Body of pancreas (tissue), 4 donors: ENCODE data around the gene TAF1D. TPM values are rescaled to one million over a fixed set of nuclear protein-coding genes. Genes with fewer than 3 reads are reported as not detected.

Experiments used
- ATAC-seq: fragments of 150-250 bp; one replicate; pipeline ENCODE4 v1.9.1; 2016
- DNase-seq, 4 donors: peaks; one replicate each; pipeline ENCODE4 v3.0.0-alpha.2; 2019
- H3K27ac ChIP-seq, 4 donors: fragments of 200-600 bp; sonication (generic); 1 replicate in 3 of 4; 2 replicates in 1 of 4; pipeline versions ENCODE4 v1.5.1 to v1.6.1; 2016 to 2019; ENCODE audit warnings: mild to moderate bottlenecking in 1 of 4, mixed read lengths in 1 of 4, moderate library complexity in 1 of 4
- H3K27me3 ChIP-seq, 2 donors: fragments of 200-600 bp; sonication (generic); one replicate each; pipeline ENCODE4 v1.6.0; 2016; ENCODE audit warnings: mild to moderate bottlenecking in 1 of 2
- H3K36me3 ChIP-seq, 2 donors: fragments of 200-600 bp; sonication (generic); replicated peaks in 1 of 2; 2 replicates each; pipeline ENCODE4 v1.5.1; 2016; ENCODE audit warnings: low read depth in 2 of 2; ENCODE audit not compliant: insufficient read depth in 1 of 2
- H3K4me1 ChIP-seq: fragments of 200-600 bp; sonication (generic); one replicate; pipeline ENCODE4 v1.6.0; 2016
- H3K4me3 ChIP-seq, 2 donors: fragments of 200-600 bp; sonication (generic); 1 replicate in 1 of 2; 2 replicates in 1 of 2; pipeline ENCODE4 v1.5.1; 2016 to 2019
- H3K9me3 ChIP-seq, 3 donors: fragments of 200-600 bp; sonication (generic); 1 replicate in 2 of 3; 2 replicates in 1 of 3; pipeline ENCODE4 v1.5.1; 2016
- CTCF ChIP-seq, 7 experiments: fragments of 450-650 bp in 4 of 7; fragments of 200-600 bp in 3 of 7; sonication (generic) in 3 of 7; IDR thresholded peaks; one replicate each; pipeline ENCODE4 v1.5.1; 2016 to 2019; ENCODE audit warnings: antibody characterized with exemption in 7 of 7
- POLR2A ChIP-seq, 3 donors: fragments of 450-650 bp; IDR thresholded peaks; one replicate each; pipeline ENCODE4 v1.6.1; 2016; ENCODE audit warnings: antibody characterized with exemption in 3 of 3, mild to moderate bottlenecking in 2 of 3
- WGBS, 2 donors: methylation state at CpG; one replicate each; pipeline ENCODE4 v1.1.5; 2017; 5-methylcytosine and 5-hydroxymethylcytosine counted together
- intact Hi-C: fragments of 100-400 bp; cut with DNase I; formaldehyde crosslinking; loops from one replicate; pipeline ENCODE4 v1.15.1; 2023
- total RNA-seq, 2 donors: library from RNA; depleted of rRNA; stranded (reverse); fragments of >200 nt; gene quantifications; one replicate each; pipeline ENCODE4 v1.1.0, GENCODE V29; 2016

TAF1D gene
- total RNA-seq, 2 donors from 2014 or later: 113 to 177 TPM

- Histone ChIP-seq H3K27me3 (no peaks in the 10 kb centered on the region), H3K36me3 (no peaks in the 10 kb centered on the region), H3K4me3 (no peak overlapping the region), H3K9me3 (no peaks in the 10 kb centered on the region), H3K4me1 (no peaks in the 10 kb centered on the region), H3K27ac (no peak overlapping the region)
- no peak for DNase-seq
- no peak for TF ChIP-seq POLR2A (IDR thresholded peaks at IDR 0.05)
- no peak for TF ChIP-seq CTCF (IDR thresholded peaks at IDR 0.05)
- WGBS, 2 donors: 80 to 85% methylated on average over 4 of the region's 4 CpGs
- intact Hi-C loops: no loop called here
- no peak for ATAC-seq
These were observed 23.2 kb downstream of the TAF1D start for GRCh38 chr11:93718057-93718563.

- no peak overlapping the region for H3K4me3 ChIP-seq
- no peaks in the 10 kb centered on the region for H3K27me3 ChIP-seq
- H3K9me3 ChIP-seq: no peaks in the 10 kb centered on the region
- no peak overlapping the region for H3K27ac ChIP-seq
- intact Hi-C loops: no loop called here
- no peak for TF ChIP-seq POLR2A (IDR thresholded peaks at IDR 0.05)
- TF ChIP-seq CTCF (IDR thresholded peaks at IDR 0.05): no peak
- WGBS, 2 donors: 80 to 93% methylated on average over 1 of the region's 1 CpG
- H3K36me3 ChIP-seq: no peaks in the 10 kb centered on the region
- H3K4me1 ChIP-seq: no peaks in the 10 kb centered on the region
- ATAC-seq (no peak), DNase-seq (no peak)
These were observed 23.8 kb downstream of the TAF1D start for GRCh38 chr11:93717501-93717900.

GRCh38 chr11:93715797-93716396 lies 25.4 kb downstream of the TAF1D start:
- no peaks in the 10 kb centered on the region for H3K36me3 ChIP-seq
- no peak overlapping the region for H3K4me3 ChIP-seq
- no peaks in the 10 kb centered on the region for H3K9me3 ChIP-seq
- H3K4me1 ChIP-seq: no peaks in the 10 kb centered on the region
- intact Hi-C loops: no loop called here
- no peak for ATAC-seq
- no peaks in the 10 kb centered on the region for H3K27me3 ChIP-seq
- WGBS, 2 donors: 87 to 100% methylated on average over 3 to 4 of the region's 4 CpGs
- DNase-seq: no peak
- H3K27ac ChIP-seq: no peak overlapping the region
- TF ChIP-seq POLR2A (IDR thresholded peaks at IDR 0.05) (no peak), CTCF (IDR thresholded peaks at IDR 0.05) (no peak)

GRCh38 chr11:93712678-93713077 lies 28.6 kb downstream of the TAF1D start:
- no peaks in the 10 kb centered on the region for H3K4me1 ChIP-seq
- H3K27ac ChIP-seq: no peak overlapping the region
- H3K27me3 ChIP-seq: no peaks in the 10 kb centered on the region
- DNase-seq (no peak), ATAC-seq (no peak)
- intact Hi-C loops: no loop called here
- no peak overlapping the region for H3K4me3 ChIP-seq
- no peaks in the 10 kb centered on the region for H3K9me3 ChIP-seq
- TF ChIP-seq POLR2A (IDR thresholded peaks at IDR 0.05) (no peak), CTCF (IDR thresholded peaks at IDR 0.05) (no peak)
- peaks cover 5% of the 10 kb centered on the region in 2 donors for H3K36me3 ChIP-seq

GRCh38 chr11:93710239-93710638 lies 31.1 kb downstream of the TAF1D start:
- no peak for TF ChIP-seq POLR2A (IDR thresholded peaks at IDR 0.05)
- 86 to 100% methylated on average over 1 of the region's 1 CpG for WGBS, 2 donors
- Histone ChIP-seq H3K36me3 (peaks cover 5 to 9% of the 10 kb centered on the region in 2 donors), H3K4me1 (no peaks in the 10 kb centered on the region), H3K27ac (no peak overlapping the region), H3K9me3 (no peaks in the 10 kb centered on the region), H3K4me3 (no peak overlapping the region), H3K27me3 (no peaks in the 10 kb centered on the region)
- intact Hi-C loops: no loop called here
- no peak for DNase-seq
- no peak for ATAC-seq
